Measurements from ENCODE around the gene IPO8. TPM values are rescaled to one million over a fixed set of nuclear protein-coding genes. Genes with fewer than 3 reads are reported as not detected.

IPO8 gene
- total and polyA plus RNA-seq, 2 of the 8 experiments (the other 6 are each of a cell fraction or from before 2014, with no cell fraction given): 7.2 to 59.8 TPM

- TF ChIP-seq CHD7 (IDR thresholded peaks at IDR 0.05; ENCODE audit: insufficient replicate concordance, low read length): no peak
- TF ChIP-seq BACH1 (IDR thresholded peaks at IDR 0.05; ENCODE audit: low read length): no peak
Measured at GRCh38 chr12:30595742-30596141, 99.9 kb downstream of the IPO8 start (continued).
